Activated gamma-delta T cell treated with anti-CD3 and anti-CD28 coated beads, Interleukin-2, amount 50 U/mL, for 16 hours (primary cell): ENCODE measurements around the gene KLF6.

ENCODE experiments used
- DNase-seq: peaks from one replicate; pipeline ENCODE4 v3.0.0-alpha.2; 2020; ENCODE audit warnings: low read depth

Gene KLF6

DNA sequence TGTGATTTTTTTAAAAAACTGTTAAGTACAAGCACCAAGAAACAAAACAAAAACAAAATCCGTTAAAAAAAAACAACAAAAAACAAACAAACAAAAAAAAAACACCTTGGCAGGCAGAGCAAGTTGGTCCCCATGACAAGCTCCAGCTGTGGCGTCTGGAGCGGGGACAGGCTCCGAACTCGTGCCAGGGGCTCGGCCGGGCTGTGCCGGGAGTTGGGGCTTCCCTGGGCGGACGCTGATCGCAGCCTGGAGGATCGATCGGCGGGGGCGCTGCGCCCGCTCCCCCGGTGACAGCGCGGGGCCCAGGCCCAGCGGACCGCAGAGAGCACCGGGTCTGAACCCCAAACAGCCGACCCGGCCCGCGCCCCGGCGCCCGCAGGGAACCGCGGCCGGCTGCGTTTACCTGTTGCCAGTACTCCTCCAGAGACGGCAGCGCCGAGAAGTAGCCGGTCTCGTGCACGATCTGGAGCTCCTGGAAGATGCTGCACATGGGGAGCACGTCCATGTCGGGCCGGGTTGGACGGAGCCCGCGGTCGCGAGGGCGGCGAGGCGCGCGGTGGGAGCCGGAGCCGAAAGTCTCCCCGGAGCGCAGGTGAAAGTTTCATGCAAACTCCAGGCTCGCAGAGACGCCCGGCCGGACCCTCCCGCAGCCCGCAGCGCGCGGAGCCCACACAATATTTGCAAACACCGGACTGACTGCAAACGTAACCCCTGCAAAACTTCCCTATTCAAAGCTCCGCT, at the start of gene KLF6:
Gene KLF6 (minus strand): TSS at position 700 of the 741 bp plus-strand sequence. CDS start 195 bp downstream, at position 505.
- DNase-seq, result no peak

DNA sequence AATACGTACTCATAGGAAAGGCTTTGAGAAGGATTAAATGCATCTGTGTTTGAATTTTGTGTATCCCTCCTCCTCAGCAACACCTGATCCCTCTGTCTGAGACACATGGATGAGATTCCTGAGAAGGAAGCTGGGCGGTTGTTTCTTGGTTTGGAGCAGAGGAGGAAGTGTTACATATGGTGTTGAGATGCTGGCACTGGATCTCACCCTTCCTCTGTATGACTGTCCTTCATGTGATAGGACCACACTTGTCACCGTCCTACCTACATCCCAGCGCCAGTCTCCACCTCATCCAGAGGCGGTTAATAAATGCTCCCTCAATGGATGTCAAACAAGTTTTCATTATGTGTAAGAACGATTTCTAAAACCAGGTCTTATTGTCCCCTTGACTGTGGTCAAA, 49.4 kb upstream of the KLF6 start:
- no peak for DNase-seq

DNA sequence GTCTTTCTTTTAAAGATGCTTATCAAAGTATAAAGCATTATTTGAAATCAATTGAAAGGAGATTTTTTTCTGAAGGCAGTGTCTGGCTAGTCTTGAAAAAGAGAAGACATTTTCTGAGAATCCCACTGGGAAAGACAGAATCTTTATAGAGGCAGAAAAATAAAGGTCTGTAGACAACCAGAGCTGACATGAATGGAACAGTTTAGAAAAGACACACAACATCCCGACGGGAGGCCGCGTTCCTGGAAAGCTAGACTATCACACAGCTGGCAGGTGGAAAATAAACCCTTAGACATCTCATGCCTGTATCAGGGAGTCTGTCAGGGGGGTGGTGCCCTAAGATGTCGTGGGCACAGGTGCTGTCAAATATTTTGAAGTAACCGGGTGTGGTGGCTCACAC, 48.0 kb upstream of the KLF6 start:
- no peak for DNase-seq

DNA sequence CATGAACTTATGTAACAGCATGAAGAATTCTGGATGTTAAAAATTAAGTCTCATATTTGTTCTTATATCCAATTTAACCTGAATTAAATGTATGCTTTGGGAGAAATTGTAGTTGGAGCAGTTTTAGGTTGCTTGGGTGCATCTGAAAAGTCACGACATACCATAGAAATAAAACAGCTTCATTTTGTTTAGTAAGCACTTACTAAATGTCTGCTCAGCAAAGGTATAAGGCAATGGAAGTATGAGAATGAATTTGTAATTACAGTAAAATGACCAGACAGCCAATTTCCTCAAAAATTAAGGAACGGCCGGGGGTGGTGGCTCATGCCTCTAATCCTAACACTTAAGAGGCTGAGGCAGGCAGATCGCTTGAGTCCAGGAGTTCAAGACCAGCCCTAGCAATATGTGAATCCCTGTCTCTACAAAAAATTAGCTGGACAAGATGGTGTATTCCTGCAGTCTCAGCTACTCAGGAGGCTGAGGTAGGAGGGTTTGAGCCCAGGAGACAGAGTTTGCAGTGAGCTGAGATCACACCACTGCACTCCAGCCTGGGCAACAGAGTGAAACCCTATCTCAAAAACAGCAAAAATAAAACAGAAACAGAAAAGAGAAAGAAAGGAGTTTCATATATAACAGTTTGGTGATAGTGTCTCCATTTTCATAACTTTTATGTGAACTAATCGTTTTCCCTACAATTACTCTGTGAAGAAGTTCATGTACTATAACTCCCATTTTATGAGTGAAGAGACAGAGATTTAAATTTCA, 47.2 kb upstream of the KLF6 start:
- DNase-seq, result no peak

DNA sequence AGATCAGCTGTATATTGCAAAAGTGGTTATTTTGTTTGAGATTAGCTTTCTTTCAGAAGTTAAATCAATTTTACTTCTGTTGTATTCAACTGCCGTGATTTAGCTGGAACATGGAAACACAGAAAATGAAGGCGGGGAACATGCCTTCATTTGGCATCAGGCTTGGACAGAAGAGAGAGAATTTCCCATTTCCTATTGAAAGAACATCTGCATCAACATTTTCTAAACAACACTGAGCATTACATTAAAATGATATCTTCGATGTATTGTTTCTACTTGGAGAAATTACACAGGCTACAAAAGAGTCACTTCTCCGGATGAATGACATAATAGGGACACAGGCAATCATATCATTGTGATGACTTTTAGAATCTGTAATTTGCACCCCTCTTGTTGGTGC, 46.6 kb upstream of the KLF6 start:
- DNase-seq, result no peak

DNA sequence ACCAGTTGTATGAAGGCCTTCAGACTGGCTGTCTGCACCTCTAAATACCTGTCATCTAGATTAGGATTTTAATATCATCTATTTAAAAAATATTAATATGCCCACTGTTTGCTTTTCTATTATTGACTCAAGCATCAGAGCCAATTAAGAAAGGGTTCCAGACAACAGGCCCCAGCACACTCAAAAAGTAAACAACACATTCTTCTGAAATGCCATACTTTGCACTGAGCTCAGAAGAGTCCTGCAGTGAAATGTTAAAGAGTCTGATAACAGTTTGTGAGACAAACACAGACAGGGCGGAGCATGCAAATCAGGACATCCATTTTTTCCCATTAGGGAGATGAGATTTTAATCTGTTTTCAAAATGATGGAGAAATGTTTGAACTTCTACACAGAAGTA, 45.9 kb upstream of the KLF6 start:
- no peak for DNase-seq

DNA sequence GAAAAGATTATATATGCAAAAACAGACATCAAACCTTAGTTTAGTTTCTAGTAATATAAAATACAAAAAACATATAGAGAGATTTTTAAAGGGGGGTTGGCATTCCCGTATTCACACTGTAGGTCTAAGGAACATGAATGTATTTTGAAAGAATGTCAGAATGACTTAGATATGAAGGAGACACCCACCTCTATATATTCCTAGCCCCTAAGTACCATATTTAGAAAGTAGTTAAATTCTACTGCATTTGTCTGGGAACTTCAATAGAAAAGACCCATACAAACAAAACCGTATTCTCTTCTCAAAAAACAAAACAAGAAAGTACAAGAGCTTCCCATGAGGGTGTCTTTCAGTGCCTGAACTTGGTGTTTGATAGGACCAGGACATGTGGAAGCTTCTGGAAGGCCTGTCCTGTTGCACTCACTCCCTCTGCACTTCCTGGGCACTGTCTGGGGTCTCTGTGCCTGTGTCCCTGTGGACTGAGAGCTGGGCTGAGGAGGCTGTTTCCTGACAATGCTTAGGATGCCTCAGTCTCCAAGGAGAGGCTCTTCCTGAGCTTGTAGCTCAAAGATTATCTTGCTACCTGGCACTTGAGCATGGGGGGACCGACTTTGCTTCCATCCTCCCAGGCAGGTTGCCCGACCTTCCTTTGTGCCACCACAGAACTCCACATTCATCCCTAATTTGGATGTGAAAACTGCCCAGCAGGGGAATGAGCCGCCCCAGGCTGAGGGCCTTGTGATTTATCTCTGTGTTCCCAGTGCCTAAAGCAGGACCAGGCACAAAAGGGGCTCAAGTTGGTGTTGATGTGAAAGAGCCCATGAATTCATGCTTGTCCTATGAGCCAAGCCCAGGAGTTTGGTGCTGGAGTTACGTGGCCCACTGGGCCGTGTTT, 44.4 kb upstream of the KLF6 start:
- no peak for DNase-seq

DNA sequence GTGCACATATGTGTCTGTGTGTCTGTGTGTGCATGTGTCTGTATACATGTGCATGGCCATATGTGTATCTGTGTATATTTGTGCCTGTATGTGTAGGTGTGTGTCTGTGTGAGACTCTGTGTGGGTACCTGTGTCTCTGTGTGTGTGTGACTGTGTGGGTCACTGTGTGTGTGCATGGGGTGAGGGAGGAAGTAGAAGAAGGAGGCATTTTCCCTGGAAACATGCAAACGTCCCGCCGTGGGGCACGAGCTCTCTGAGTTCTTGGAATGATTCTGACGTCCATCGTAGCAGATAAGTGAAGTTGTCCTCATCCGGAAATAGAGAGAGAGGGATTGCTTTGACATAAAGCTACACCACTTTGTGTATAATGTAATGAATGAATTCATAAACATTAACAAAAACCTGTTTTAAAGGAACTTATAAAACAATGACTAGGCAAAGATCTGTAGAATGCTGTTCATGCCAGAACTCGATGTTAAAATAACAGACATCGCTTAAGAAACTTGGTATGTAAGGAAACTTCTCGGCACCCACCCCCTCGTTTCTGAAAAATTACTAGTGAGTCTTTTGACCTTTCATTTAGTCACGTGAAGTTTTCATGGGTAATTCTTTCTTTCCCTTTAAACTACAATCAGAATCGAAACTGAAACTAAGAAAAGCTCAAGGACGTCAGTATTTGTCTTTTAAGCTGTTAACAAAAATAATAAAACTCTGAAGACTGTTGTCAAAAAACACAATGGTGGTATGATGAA, 43.6 kb upstream of the KLF6 start:
- no peak for DNase-seq

DNA sequence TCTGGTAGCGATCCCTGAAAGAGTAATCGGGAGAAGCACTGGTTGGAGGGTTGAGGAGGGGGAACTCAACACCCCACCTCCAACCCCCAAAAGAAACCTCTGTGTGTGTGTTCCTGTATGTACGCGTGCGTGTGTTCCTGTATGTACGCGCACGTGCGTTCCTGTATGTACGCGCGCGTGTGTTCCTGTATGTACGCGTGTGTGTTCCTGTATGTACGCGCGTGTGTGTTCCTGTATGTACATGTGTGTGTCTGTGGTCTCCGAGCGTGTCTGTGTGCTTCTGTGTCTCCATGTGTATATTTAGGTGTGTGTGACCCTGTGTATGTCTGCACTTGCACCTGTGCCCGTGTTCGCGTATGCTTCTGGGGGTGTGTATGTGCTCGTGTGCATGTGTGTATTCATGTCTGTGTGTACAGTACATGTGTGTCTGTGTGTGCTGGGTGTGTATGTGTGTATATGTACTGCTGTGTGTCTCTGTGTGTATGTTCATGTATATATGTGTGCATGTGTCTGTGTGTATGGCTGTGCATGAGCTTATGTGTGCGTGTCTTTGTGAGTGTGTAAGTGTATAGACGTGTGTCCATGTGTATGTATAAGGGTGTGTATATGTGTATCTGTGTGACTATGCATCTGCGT, 42.9 kb upstream of the KLF6 start:
- no peak for DNase-seq

DNA sequence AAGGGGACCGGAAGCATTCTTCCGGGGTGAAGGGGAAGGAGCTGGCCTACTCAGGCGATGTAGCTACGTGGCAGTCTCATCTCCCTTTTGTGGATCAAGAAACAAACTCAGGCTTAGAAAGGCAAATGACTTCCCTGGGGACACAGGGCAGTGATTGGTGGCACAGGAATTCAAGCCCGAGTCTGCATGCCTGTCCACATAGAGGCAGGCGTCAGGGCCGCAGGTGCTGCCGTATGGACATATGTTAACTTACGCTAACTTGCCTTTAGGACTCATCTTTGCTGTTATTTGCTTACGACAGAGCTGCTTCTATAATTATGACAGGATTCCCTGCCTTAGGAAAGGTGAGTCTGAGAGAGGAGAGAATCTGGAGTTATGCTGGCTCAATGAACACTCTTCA, 42.3 kb upstream of the KLF6 start:
- DNase-seq, result no peak

DNA sequence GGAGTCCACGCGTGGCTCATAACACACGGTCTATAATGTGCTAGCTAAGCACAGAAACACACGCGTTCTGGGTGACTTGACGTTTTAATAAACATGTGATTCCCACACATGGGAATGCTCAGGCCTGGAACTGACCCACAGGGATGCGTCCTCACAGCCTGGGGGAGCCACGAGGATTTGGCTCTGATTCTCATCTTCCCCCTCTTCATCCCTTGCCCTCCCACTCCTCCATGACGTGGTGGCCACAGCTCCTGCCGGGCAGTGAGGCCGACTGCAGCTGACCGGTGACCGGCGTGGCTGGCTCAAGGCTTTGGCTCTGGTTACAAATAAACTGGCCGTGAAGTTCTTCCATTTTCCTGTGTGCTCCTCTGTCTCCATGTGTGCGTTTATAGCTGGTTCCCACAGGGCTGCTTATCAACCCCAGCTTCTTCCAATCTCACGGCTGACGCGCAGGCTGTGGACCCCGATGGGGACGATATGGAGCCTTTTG, 40.9 kb upstream of the KLF6 start:
- no peak for DNase-seq

DNA sequence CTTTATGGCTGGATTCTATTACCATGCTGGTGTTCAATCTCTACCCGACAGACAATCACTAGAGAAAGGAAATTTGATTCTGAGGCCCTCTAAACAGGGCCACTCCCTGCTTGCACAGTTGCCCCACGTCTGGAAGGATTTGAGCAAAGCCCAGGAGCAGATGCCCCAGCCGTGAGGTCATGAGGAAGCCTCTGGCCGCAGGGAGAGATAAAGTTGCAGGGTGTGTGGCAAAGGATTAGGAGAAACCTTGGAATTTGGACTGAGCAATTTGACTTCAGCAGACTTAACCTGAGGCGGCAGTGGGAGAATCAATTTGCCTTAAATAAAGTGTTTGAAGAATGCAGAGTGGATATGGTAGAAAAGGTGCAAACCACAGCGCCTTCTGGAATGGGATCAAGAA, 40.2 kb upstream of the KLF6 start:
- no peak for DNase-seq

DNA sequence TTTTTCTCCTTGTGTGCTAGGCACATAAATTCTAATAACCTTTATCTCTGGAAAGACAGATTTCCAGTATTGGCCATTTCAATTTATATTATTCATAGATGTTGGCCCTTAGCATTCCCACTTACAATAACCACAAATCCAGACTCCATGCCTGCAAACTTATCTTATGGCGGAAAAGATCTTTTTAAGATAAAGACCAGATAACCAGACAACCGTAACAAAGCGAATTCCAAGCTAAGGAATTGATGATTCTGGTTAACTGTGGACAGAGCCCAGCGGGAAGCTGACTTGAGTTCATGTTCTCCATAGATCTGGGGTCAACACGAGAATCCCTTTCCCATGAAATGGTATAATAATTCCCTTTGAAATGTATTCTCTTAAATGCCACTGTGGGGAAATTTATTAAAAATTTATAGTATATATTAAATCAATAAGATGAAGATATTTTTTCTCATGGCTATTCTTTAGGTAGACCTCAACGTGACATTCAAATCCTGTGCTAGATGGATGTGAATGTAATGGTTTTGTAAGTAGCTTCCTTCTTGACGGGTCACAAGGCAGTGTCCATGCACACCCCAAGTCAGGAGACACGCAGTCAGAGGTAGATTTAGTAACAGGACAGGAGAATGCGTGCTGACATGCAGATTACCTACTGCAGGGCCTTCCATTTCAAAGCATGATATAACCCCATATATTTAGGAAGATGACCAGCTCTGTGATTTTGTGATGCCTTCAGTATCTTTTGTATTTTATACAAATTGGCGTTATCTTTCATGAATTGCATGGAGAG, 37.7 kb upstream of the KLF6 start:
- no peak for DNase-seq

DNA sequence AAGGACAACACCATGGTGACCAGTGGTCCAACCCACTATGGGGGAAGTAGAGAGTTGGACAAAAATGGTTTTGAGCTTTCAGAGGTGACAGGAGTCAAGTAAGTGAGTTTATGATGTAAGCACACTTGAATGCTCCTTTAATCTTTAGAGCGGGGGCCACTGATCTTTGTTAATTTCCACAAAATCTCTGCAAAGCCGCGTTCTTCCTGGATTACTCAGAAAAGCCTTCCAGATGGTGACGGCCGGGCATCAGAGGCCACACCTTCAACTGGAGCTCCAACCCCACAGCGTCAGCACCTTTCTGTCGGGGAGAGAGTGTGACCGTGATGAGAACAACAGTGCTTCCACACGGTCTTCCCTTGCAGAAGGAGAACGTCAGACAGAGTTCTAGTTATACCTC, 35.2 kb upstream of the KLF6 start:
- no peak for DNase-seq

DNA sequence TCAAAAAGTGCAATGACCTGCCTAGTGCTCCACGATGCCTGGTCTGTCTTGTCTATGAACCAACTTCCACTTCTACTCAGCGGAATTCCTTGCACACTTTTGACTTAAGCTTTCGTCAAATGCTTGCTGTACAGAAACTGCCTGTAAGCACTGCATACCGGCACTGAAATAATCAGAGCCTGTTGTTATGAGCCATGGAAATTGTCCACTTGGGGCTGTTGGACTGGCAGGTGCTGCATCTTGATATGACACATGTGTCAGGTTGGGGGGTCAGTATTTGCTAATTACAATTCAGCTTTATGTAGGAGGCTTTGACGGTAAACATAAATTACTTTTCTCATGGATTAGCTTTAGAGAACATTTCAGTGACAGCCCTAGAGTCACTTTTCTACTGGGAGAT, 32.0 kb upstream of the KLF6 start:
- no peak for DNase-seq

DNA sequence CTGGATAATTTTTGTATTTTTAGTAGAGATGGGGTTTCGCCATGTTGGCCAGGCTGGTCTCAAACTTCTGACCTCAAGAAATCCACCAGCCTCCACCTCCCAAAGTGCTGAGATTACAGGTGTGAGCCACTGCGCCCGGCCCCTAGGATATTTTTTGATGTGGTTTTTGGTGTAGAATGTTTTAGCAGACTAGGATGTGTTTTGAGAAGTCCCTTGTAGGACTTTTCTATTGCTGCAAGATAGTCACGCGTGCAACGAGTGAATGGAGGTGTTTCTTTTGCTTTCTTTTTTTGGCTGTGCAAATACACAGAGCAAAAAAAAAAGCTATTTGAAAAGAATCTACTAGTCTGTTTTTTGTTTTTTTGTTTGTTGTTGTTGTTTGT, 29.8 kb upstream of the KLF6 start:
- no peak for DNase-seq

DNA sequence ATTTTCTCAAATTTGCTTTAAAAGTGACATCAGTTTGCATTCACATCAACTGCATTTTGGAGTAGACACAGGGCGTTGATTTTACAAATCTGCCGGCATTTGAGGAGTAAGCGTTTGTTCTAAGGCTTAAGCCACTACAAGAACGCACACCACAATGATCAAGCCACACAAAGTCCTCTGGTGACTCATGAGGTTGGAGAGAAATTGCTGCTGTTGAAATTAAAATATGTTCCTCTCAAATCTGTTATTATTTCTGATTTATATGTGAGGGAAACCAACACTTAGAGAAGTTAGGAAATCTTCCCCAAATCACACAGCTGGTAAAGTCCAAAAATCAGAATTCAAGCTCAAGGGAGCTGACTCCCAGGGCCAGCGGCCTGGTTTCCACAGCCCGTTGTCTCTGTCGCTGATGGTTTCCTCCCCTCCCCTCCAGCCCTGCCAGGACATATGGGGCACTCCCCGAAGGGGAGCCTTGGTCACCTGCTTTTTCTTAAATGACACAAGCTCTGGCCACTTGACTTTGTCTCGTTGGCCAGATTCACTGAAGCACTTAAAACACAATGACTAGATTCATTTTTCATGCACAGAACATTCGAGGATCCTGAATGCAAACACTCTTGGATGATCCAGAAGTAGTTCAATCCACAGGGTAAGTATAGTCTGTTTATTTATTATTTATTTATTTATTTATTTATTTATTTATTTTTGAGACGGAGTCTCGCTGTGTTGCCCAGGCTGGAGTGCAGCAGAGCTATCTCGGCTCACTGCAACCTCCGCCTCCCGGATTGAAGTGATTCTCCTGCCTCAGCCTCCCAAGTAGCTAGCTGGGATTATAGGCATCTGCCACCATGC, 29.2 kb upstream of the KLF6 start:
- DNase-seq, result no peak

DNA sequence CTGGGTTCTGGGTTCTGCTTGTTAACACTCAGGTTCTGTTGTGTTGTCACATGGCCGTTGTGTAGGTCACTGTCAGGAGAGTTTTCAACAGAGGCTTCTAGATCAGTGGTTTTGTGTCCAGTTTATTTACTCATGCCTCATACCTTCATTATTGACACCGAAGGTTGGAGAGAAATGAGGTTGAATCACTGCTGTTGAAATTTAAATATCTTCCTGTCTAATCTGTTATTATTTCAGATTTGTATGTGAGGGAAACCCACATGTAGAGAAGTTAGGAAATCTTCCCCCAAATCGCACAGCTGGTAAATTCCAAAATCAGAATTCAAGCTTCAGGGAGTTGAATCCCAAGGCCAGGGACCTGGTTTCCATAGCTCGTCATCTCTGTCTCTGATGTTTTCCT, 28.3 kb upstream of the KLF6 start:
- DNase-seq, result no peak

DNA sequence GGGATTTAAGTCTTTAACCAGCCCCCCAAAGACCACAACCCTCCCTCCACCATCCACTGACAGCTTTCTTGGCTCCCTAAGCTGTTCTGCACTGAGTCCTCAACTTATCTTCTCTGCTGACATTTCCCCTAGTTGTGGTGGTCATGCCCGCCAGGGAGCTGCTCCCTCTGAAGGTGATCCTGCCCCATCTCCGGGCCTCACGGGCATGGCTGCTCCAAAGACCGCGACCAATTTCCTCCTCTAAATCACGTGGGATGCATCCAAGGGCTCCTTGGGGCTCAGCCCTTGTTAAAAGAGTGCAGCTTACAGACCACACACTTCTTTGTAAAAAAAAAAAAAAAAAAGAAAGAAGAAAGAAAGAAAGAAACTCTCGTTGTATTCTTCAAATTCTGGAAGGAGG, 27.1 kb upstream of the KLF6 start:
- DNase-seq, result no peak
